ENCODE measurements around the gene HSPA1A.
A peak's percentile ranks its signal among the peaks of the same experiment; 100 is the strongest.
"Not testable (repeated sequence)": the region's sequence is repeated elsewhere in the genome, so short reads cannot be mapped to it uniquely, and the experiment has no call there.

HSPA1A gene

GRCh38 chr6:31819871-31820299 is 4.5 kb downstream of the HSPA1A start:
- no peak overlapping the region for H3K4me3 ChIP-seq (replicated peaks; ENCODE audit: low read depth, low read length)
- no peaks in the 10 kb centered on the region for H3K36me3 ChIP-seq (ENCODE audit: control insufficient read depth, insufficient read depth, low read length)
- no peaks in the 10 kb centered on the region for H3K27me3 ChIP-seq (replicated peaks; ENCODE audit: control insufficient read depth, insufficient read depth, low read length)
- no peak for TF ChIP-seq CTCF (IDR thresholded peaks at IDR 0.05; ENCODE audit: insufficient read depth, low read length, poor library complexity, severe bottlenecking)
- DNase-seq (ENCODE audit: extremely low read depth, insufficient read length), result no peak

- not testable (repeated sequence) for H3K27me3 ChIP-seq (replicated peaks; ENCODE audit: control insufficient read depth, insufficient read depth, low read length); H3K4me3 ChIP-seq (replicated peaks; ENCODE audit: low read depth, low read length); H3K36me3 ChIP-seq (ENCODE audit: control insufficient read depth, insufficient read depth, low read length); DNase-seq (ENCODE audit: extremely low read depth, insufficient read length)
These were observed 5.1 kb downstream of the HSPA1A start for GRCh38 chr6:31820399-31820798.

DNA sequence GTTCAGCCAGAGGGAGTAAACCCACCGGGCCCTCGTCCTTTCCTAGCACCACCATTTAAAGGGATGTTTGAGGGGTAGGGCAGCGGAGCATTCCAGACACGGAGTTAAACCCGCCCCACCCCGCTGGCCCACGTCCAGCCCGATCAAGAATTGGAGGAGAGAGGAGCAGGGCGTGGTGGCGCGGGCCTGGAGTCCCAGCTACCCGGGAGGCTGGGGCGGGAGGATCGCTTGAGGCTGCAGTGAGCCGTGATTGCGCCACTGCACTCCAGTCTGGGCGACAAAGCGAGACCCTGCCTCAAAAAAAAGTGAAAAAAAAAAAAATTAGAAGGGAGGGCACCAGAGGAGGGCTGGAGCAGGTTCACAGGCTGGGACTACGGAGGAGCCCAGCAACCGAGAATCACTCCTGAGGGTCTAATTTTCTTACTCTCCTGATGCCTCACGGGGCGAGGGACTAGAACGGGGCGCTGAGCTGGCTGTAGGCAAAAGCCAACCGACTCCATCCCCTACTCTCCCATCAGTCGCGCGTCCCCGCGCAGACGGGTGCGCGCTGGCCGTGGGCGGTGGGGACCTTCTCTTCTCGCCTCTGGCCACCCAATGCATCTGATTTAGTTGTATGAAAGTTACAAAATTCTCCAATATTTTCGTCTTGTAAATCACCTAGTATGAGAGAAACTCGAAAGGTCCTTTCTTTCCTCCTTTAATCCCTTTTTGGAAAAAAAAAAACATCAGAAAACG is 6.1 kb downstream of the HSPA1A start:
- no peaks in the 10 kb centered on the region for H3K36me3 ChIP-seq (ENCODE audit: control insufficient read depth, insufficient read depth, low read length)
- DNase-seq (ENCODE audit: extremely low read depth, insufficient read length), result peak; percentile 84
- H3K4me3 ChIP-seq (replicated peaks; ENCODE audit: low read depth, low read length), result peak overlapping the region; percentile 80
- TF ChIP-seq CTCF (IDR thresholded peaks at IDR 0.05; ENCODE audit: insufficient read depth, low read length, poor library complexity, severe bottlenecking), result no peak
- H3K27me3 ChIP-seq (replicated peaks; ENCODE audit: control insufficient read depth, insufficient read depth, low read length), result no peaks in the 10 kb centered on the region

- no peaks in the 10 kb centered on the region for H3K36me3 ChIP-seq (ENCODE audit: control insufficient read depth, insufficient read depth, low read length)
- TF ChIP-seq CTCF (IDR thresholded peaks at IDR 0.05; ENCODE audit: insufficient read depth, low read length, poor library complexity, severe bottlenecking), result no peak
- peak overlapping the region; percentile 80 for H3K4me3 ChIP-seq (replicated peaks; ENCODE audit: low read depth, low read length)
- no peaks in the 10 kb centered on the region for H3K27me3 ChIP-seq (replicated peaks; ENCODE audit: control insufficient read depth, insufficient read depth, low read length)
- DNase-seq (ENCODE audit: extremely low read depth, insufficient read length), result peak; percentile 64
These were observed 6.9 kb downstream of the HSPA1A start for GRCh38 chr6:31822036-31822821.

DNA sequence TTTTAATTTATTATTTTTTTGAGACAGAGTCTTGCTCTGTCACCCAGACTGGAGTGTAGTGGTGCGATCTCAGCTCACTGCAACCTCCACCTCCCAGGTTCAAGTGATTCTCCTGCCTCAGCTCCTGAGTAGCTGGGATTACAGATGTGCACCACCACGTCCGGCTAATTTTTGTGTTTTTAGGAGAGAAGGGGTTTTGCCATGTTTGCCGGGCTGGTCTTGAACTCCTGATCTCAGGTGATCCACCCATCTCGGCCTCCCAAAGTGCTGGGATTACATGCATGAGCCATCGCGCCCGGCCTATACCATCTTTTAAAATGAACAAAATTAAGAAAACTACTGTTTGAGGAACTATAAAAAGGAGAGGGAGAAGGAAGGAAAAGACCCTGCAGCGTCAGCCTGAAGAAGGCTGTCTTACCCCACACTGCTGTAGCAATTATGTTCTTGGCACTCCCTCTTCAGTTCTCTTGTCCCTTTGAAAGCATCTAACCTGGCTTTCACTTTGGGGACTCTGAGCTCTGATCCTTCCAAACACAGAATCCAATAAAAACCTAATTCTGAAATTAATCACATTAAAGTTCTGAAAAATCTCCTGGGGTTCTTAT is 8.4 kb downstream of the HSPA1A start:
- H3K27me3 ChIP-seq (replicated peaks; ENCODE audit: control insufficient read depth, insufficient read depth, low read length); H3K36me3 ChIP-seq (ENCODE audit: control insufficient read depth, insufficient read depth, low read length); DNase-seq (ENCODE audit: extremely low read depth, insufficient read length): not testable (repeated sequence)

GRCh38 chr6:31825553-31825952 is 10.2 kb downstream of the HSPA1A start:
- TF ChIP-seq CTCF (IDR thresholded peaks at IDR 0.05; ENCODE audit: insufficient read depth, low read length, poor library complexity, severe bottlenecking), result no peak
- H3K36me3 ChIP-seq (ENCODE audit: control insufficient read depth, insufficient read depth, low read length), result no peaks in the 10 kb centered on the region
- DNase-seq (ENCODE audit: extremely low read depth, insufficient read length), result no peak
- no peak overlapping the region for H3K4me3 ChIP-seq (replicated peaks; ENCODE audit: low read depth, low read length)
- H3K27me3 ChIP-seq (replicated peaks; ENCODE audit: control insufficient read depth, insufficient read depth, low read length), result no peaks in the 10 kb centered on the region

More for the DNA sequence above, 8.4 kb downstream of the HSPA1A start:
- H3K4me3 ChIP-seq (replicated peaks; ENCODE audit: low read depth, low read length), result not testable (repeated sequence)
